HG03457 (cell line): ENCODE measurements around the gene COX6B1.
"Not testable (repeated sequence)": the region's sequence is repeated elsewhere in the genome, so short reads cannot be mapped to it uniquely, and the experiment has no call there.

Experiments used
- ATAC-seq: cut with Tn5 transposase; IDR thresholded peaks from one replicate; pipeline ENCODE4 v1.9.1; 2021; ENCODE audit warnings: moderate number of reproducible peaks; ENCODE audit not compliant: unreplicated experiment

COX6B1 gene

GRCh38 chr19:35633727-35634440 lies 14.2 kb upstream of the COX6B1 start:
- ATAC-seq: no peak

- no peak for ATAC-seq
Observed at GRCh38 chr19:35636651-35637050, 11.5 kb upstream of the COX6B1 start.

- ATAC-seq: no peak
Observed at GRCh38 chr19:35637165-35637564, 11.0 kb upstream of the COX6B1 start.

GRCh38 chr19:35639321-35639639 lies 8.8 kb upstream of the COX6B1 start:
- no peak for ATAC-seq

GRCh38 chr19:35639863-35640262 lies 8.3 kb upstream of the COX6B1 start:
- ATAC-seq: no peak

- ATAC-seq: no peak
Observed at GRCh38 chr19:35641515-35642151, 6.5 kb upstream of the COX6B1 start, which contains the start of gene ETV2. ETV2 (plus strand) TSS chr19:35641745; CDS start chr19:35642461, 716 bp downstream.

GRCh38 chr19:35642312-35642711 lies 5.8 kb upstream of the COX6B1 start:
- no peak for ATAC-seq

GRCh38 chr19:35642798-35643254 lies 5.3 kb upstream of the COX6B1 start:
- ATAC-seq: no peak

GRCh38 chr19:35643255-35644205 lies 4.6 kb upstream of the COX6B1 start:
- no peak for ATAC-seq

- peak; percentile 46 for ATAC-seq
Observed at GRCh38 chr19:35644206-35644986, 3.7 kb upstream of the COX6B1 start.

- ATAC-seq: no peak
Observed at GRCh38 chr19:35644987-35645679, 3.0 kb upstream of the COX6B1 start.

GRCh38 chr19:35645680-35646511 lies 2.2 kb upstream of the COX6B1 start:
- ATAC-seq: no peak

- ATAC-seq: no peak
Observed at GRCh38 chr19:35650581-35650980, 2.5 kb downstream of the COX6B1 start.

- not testable (repeated sequence) for ATAC-seq
Observed at GRCh38 chr19:35654828-35655227, 6.7 kb downstream of the COX6B1 start.

GRCh38 chr19:35655600-35655999 lies 7.5 kb downstream of the COX6B1 start:
- ATAC-seq: no peak

GRCh38 chr19:35656700-35657099 lies 8.6 kb downstream of the COX6B1 start:
- ATAC-seq: no peak

- ATAC-seq: no peak
Observed at GRCh38 chr19:35657904-35658700, 10.0 kb downstream of the COX6B1 start.

GRCh38 chr19:35661995-35662340 lies 13.8 kb downstream of the COX6B1 start:
- ATAC-seq: no peak

- ATAC-seq: no peak
Observed at GRCh38 chr19:35663981-35664380, 15.9 kb downstream of the COX6B1 start.
